ENCODE measurements around the gene ARID3A. TPM values are rescaled to one million over a fixed set of nuclear protein-coding genes. Genes with fewer than 3 reads are reported as not detected.

ARID3A gene
- total and polyA plus RNA-seq, 2 of the 4 experiments (the other 2 are of a cell fraction): 16.0 to 23.1 TPM

Small RNAs within 50 kb of the gene (microRNA-seq; reads per million reads assigned to microRNA genes)
- gene RNU6-2 (ENCODE audit: insufficient read depth, insufficient read length) (not detected), gene RNU6-9 (ENCODE audit: insufficient read depth, insufficient read length) (not detected)

Small RNAs within 50 kb of the gene (small RNA-seq; reads per million reads assigned to genes)
- gene RNU6-2: 0.88 to 97.0 (median 1.4) reads per million in 5 experiments
- gene RNU6-9: 43.9 to 4,030 (median 233) reads per million in 5 experiments

Other genes with a start within 250 kb of the ARID3A start
- 32.3 and 39.4 TPM in 2 replicates for gene FSTL3, start 249.6 kb upstream of the ARID3A start, total RNA-seq (2012; rRNA removed)
- gene FSTL3, start 249.6 kb upstream of the ARID3A start, polyA plus RNA-seq (2012; rRNA removed): 76.9 and 107 TPM in 2 replicates
- gene PRSS57, start 230.6 kb upstream of the ARID3A start, total RNA-seq (2012; rRNA removed): not detected in 2 replicates
- gene PRSS57, start 230.6 kb upstream of the ARID3A start, polyA plus RNA-seq (2012; rRNA removed): not detected in 2 replicates
- 2.2 TPM in 2 replicates for gene PALM, start 217.1 kb upstream of the ARID3A start, total RNA-seq (2012; rRNA removed)
- gene PALM, start 217.1 kb upstream of the ARID3A start, polyA plus RNA-seq (2012; rRNA removed): 7.4 and 8.3 TPM in 2 replicates
- not detected in 2 replicates for gene MISP, start 174.9 kb upstream of the ARID3A start, total RNA-seq (2012; rRNA removed)
- gene MISP, start 174.9 kb upstream of the ARID3A start, polyA plus RNA-seq (2012; rRNA removed): 0.03 TPM in 1 of 2 replicates, not detected in the other
- gene PTBP1, start 128.6 kb upstream of the ARID3A start, total RNA-seq (2012; rRNA removed): 95.5 and 146 TPM in 2 replicates
- gene PTBP1, start 128.6 kb upstream of the ARID3A start, polyA plus RNA-seq (2012; rRNA removed): 269 and 483 TPM in 2 replicates
- gene PLPPR3, start 104.1 kb upstream of the ARID3A start, total RNA-seq (2012; rRNA removed): 0.36 and 0.56 TPM in 2 replicates
- gene PLPPR3, start 104.1 kb upstream of the ARID3A start, polyA plus RNA-seq (2012; rRNA removed): 1.2 and 2.0 TPM in 2 replicates
- not detected in 2 replicates for gene AZU1, start 98.2 kb upstream of the ARID3A start, total RNA-seq (2012; rRNA removed)
- 0.12 TPM in 1 of 2 replicates, not detected in the other for gene AZU1, start 98.2 kb upstream of the ARID3A start, polyA plus RNA-seq (2012; rRNA removed)
- gene PRTN3, start 85.0 kb upstream of the ARID3A start, total RNA-seq (2012; rRNA removed): not detected in 2 replicates
- gene PRTN3, start 85.0 kb upstream of the ARID3A start, polyA plus RNA-seq (2012; rRNA removed): not detected in 2 replicates
- not detected in 2 replicates for gene ELANE, start 73.7 kb upstream of the ARID3A start, total RNA-seq (2012; rRNA removed)
- 0.24 and 0.27 TPM in 2 replicates for gene ELANE, start 73.7 kb upstream of the ARID3A start, polyA plus RNA-seq (2012; rRNA removed)
- 1.1 and 1.4 TPM in 2 replicates for gene CFD, start 66.4 kb upstream of the ARID3A start, total RNA-seq (2012; rRNA removed)
- 2.8 and 3.8 TPM in 2 replicates for gene CFD, start 66.4 kb upstream of the ARID3A start, polyA plus RNA-seq (2012; rRNA removed)
- 8.1 and 15.3 TPM in 2 replicates for gene MED16, start 32.8 kb upstream of the ARID3A start, total RNA-seq (2012; rRNA removed)
- gene MED16, start 32.8 kb upstream of the ARID3A start, polyA plus RNA-seq (2012; rRNA removed): 40.2 and 49.0 TPM in 2 replicates
- gene RNU6-9, start 32.6 kb upstream of the ARID3A start, total RNA-seq (2012; rRNA removed): not detected in 2 replicates
- gene RNU6-9, start 32.6 kb upstream of the ARID3A start, polyA plus RNA-seq (2012; rRNA removed): not detected in 2 replicates
- gene R3HDM4, start 12.8 kb upstream of the ARID3A start, total RNA-seq (2012; rRNA removed): 8.9 and 9.0 TPM in 2 replicates
- gene R3HDM4, start 12.8 kb upstream of the ARID3A start, polyA plus RNA-seq (2012; rRNA removed): 51.5 and 52.5 TPM in 2 replicates
- gene KISS1R, start 8.7 kb upstream of the ARID3A start, total RNA-seq (2012; rRNA removed): not detected in 2 replicates
- gene KISS1R, start 8.7 kb upstream of the ARID3A start, polyA plus RNA-seq (2012; rRNA removed): not detected in 2 replicates
- gene WDR18, start 58.3 kb downstream of the ARID3A start, total RNA-seq (2012; rRNA removed): 37.1 and 38.9 TPM in 2 replicates
- gene WDR18, start 58.3 kb downstream of the ARID3A start, polyA plus RNA-seq (2012; rRNA removed): 56.9 and 74.5 TPM in 2 replicates
- gene GRIN3B, start 74.4 kb downstream of the ARID3A start, total RNA-seq (2012; rRNA removed): under 0.01 and 0.28 TPM in 2 replicates
- gene GRIN3B, start 74.4 kb downstream of the ARID3A start, polyA plus RNA-seq (2012; rRNA removed): 0.91 and 1.8 TPM in 2 replicates
- gene TMEM259, start 95.1 kb downstream of the ARID3A start, total RNA-seq (2012; rRNA removed): 22.6 and 26.4 TPM in 2 replicates
- 153 and 181 TPM in 2 replicates for gene TMEM259, start 95.1 kb downstream of the ARID3A start, polyA plus RNA-seq (2012; rRNA removed)
- not detected in 2 replicates for gene RNU6-2, start 95.5 kb downstream of the ARID3A start, total RNA-seq (2012; rRNA removed)
- not detected in 2 replicates for gene RNU6-2, start 95.5 kb downstream of the ARID3A start, polyA plus RNA-seq (2012; rRNA removed)
- gene CNN2, start 100.6 kb downstream of the ARID3A start, total RNA-seq (2012; rRNA removed): 270 and 272 TPM in 2 replicates
- 385 and 395 TPM in 2 replicates for gene CNN2, start 100.6 kb downstream of the ARID3A start, polyA plus RNA-seq (2012; rRNA removed)
- 0.36 and 0.56 TPM in 2 replicates for gene ABCA7, start 114.1 kb downstream of the ARID3A start, total RNA-seq (2012; rRNA removed)
- gene ABCA7, start 114.1 kb downstream of the ARID3A start, polyA plus RNA-seq (2012; rRNA removed): 3.2 and 3.3 TPM in 2 replicates
- gene ARHGAP45, start 141.1 kb downstream of the ARID3A start, total RNA-seq (2012; rRNA removed): 0.83 and 1.3 TPM in 2 replicates
- gene ARHGAP45, start 141.1 kb downstream of the ARID3A start, polyA plus RNA-seq (2012; rRNA removed): 1.4 and 1.7 TPM in 2 replicates
- gene POLR2E, start 169.3 kb downstream of the ARID3A start, total RNA-seq (2012; rRNA removed): 195 and 294 TPM in 2 replicates
- gene POLR2E, start 169.3 kb downstream of the ARID3A start, polyA plus RNA-seq (2012; rRNA removed): 391 and 449 TPM in 2 replicates
- 357 and 415 TPM in 2 replicates for gene GPX4, start 178.0 kb downstream of the ARID3A start, total RNA-seq (2012; rRNA removed)
- 1,083 and 1,136 TPM in 2 replicates for gene GPX4, start 178.0 kb downstream of the ARID3A start, polyA plus RNA-seq (2012; rRNA removed)
- gene SBNO2, start 248.2 kb downstream of the ARID3A start, total RNA-seq (2012; rRNA removed): 13.4 and 13.6 TPM in 2 replicates
- 40.4 and 40.5 TPM in 2 replicates for gene SBNO2, start 248.2 kb downstream of the ARID3A start, polyA plus RNA-seq (2012; rRNA removed)

Data from IMR-90 (cell line).